ENCODE data around the gene CLEC1B. TPM values are rescaled to one million over a fixed set of nuclear protein-coding genes. Genes with fewer than 3 reads are reported as not detected.

CLEC1B gene
- total and polyA plus RNA-seq, 2 experiments from 2014 or later, result 0.20 to 2.4 TPM

- TF ChIP-seq EZH2 (IDR thresholded peaks at IDR 0.05; ENCODE audit: borderline replicate concordance), result no peak
- TF ChIP-seq, protein P1, sequence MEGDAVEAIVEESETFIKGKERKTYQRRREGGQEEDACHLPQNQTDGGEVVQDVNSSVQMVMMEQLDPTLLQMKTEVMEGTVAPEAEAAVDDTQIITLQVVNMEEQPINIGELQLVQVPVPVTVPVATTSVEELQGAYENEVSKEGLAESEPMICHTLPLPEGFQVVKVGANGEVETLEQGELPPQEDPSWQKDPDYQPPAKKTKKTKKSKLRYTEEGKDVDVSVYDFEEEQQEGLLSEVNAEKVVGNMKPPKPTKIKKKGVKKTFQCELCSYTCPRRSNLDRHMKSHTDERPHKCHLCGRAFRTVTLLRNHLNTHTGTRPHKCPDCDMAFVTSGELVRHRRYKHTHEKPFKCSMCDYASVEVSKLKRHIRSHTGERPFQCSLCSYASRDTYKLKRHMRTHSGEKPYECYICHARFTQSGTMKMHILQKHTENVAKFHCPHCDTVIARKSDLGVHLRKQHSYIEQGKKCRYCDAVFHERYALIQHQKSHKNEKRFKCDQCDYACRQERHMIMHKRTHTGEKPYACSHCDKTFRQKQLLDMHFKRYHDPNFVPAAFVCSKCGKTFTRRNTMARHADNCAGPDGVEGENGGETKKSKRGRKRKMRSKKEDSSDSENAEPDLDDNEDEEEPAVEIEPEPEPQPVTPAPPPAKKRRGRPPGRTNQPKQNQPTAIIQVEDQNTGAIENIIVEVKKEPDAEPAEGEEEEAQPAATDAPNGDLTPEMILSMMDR (IDR thresholded peaks at IDR 0.05; ENCODE audit: poor library complexity), result peak; percentile 67
- no peak for TF ChIP-seq EZH2phosphoT487 (IDR thresholded peaks at IDR 0.05; ENCODE audit: low read depth, severe bottlenecking, unreplicated experiment)
- no peaks in the 10 kb centered on the region for H3K4me1 ChIP-seq (ENCODE audit: insufficient read depth)
- no peak for DNase-seq (ENCODE audit: low spot score)
- H3K9me3 ChIP-seq (ENCODE audit: low read depth), result no peaks in the 10 kb centered on the region
- H3K27me3 ChIP-seq, result no peaks in the 10 kb centered on the region
- H4K20me1 ChIP-seq (ENCODE audit: insufficient read depth, poor library complexity, severe bottlenecking), result no peaks in the 10 kb centered on the region
- no peak overlapping the region for H3K4me3 ChIP-seq
- no peak overlapping the region for H3K4me2 ChIP-seq
- H3K79me2 ChIP-seq, result no peaks in the 10 kb centered on the region
- H3K36me3 ChIP-seq (replicated peaks; ENCODE audit: insufficient read depth, low read depth), result no peaks in the 10 kb centered on the region
- H3K9me2 ChIP-seq (replicated peaks; ENCODE audit: insufficient read depth), result no peaks in the 10 kb centered on the region
- no peak overlapping the region for H3K27ac ChIP-seq
- no peak overlapping the region for H2AFZ ChIP-seq
- WGBS (ENCODE audit: low lambda C conversion rate, missing lambda C conversion rate), result 71% methylated on average over 1 of the region's 1 CpG
Measured at GRCh38 chr12:10033783-10034545, 35.0 kb upstream of the CLEC1B start.

DNA sequence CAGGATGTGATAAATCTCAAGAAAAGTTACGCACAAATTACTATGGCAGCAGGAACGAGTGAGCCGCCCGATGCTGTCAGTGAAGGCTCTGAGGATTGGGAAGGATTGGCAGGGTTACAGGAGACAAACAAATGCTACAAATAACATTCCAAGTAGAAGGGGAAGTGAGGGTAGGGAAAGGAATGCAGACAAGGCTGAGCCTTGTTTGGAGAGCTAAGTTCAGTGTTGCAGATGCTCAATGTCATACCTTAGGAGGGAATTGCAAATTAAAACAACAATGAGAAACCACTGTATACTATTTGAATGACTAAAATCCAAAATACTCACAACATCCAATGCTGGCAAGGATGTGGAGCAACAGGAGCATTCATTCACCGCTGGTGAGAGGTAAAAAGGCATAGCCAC lies 32.9 kb upstream of the CLEC1B start:
- no peaks in the 10 kb centered on the region for H3K27me3 ChIP-seq
- H4K20me1 ChIP-seq (ENCODE audit: insufficient read depth, poor library complexity, severe bottlenecking), result no peaks in the 10 kb centered on the region
- no peaks in the 10 kb centered on the region for H3K79me2 ChIP-seq
- H3K27ac ChIP-seq, result no peak overlapping the region
- no peak overlapping the region for H2AFZ ChIP-seq
- H3K4me2 ChIP-seq, result no peak overlapping the region
- TF ChIP-seq EZH2phosphoT487 (IDR thresholded peaks at IDR 0.05; ENCODE audit: low read depth, severe bottlenecking, unreplicated experiment) (no peak), EZH2 (IDR thresholded peaks at IDR 0.05; ENCODE audit: borderline replicate concordance) (no peak)
- TF ChIP-seq, protein P1 (IDR thresholded peaks at IDR 0.05; ENCODE audit: poor library complexity), result no peak
- H3K9me2 ChIP-seq (replicated peaks; ENCODE audit: insufficient read depth), result no peaks in the 10 kb centered on the region
- H3K36me3 ChIP-seq (replicated peaks; ENCODE audit: insufficient read depth, low read depth), result no peaks in the 10 kb centered on the region
- H3K4me3 ChIP-seq, result no peak overlapping the region
- WGBS (ENCODE audit: low lambda C conversion rate, missing lambda C conversion rate), result 74% methylated on average over 5 of the region's 5 CpGs
- no peaks in the 10 kb centered on the region for H3K9me3 ChIP-seq (ENCODE audit: low read depth)
- no peak for DNase-seq (ENCODE audit: low spot score)
- H3K4me1 ChIP-seq (ENCODE audit: insufficient read depth), result no peaks in the 10 kb centered on the region

GRCh38 chr12:10031321-10031720 lies 32.4 kb upstream of the CLEC1B start:
- Histone ChIP-seq H3K9me2 (replicated peaks; ENCODE audit: insufficient read depth) (no peaks in the 10 kb centered on the region), H3K4me3 (no peak overlapping the region), H2AFZ (no peak overlapping the region), H3K27ac (no peak overlapping the region), H4K20me1 (ENCODE audit: insufficient read depth, poor library complexity, severe bottlenecking) (no peaks in the 10 kb centered on the region), H3K36me3 (replicated peaks; ENCODE audit: insufficient read depth, low read depth) (no peaks in the 10 kb centered on the region), H3K9me3 (ENCODE audit: low read depth) (no peaks in the 10 kb centered on the region), H3K27me3 (no peaks in the 10 kb centered on the region), H3K79me2 (no peaks in the 10 kb centered on the region), H3K4me2 (no peak overlapping the region), H3K4me1 (ENCODE audit: insufficient read depth) (no peaks in the 10 kb centered on the region)
- WGBS (ENCODE audit: low lambda C conversion rate, missing lambda C conversion rate), result 77% methylated on average over 4 of the region's 4 CpGs
- TF ChIP-seq, protein P1 (IDR thresholded peaks at IDR 0.05; ENCODE audit: poor library complexity), result no peak
- TF ChIP-seq EZH2 (IDR thresholded peaks at IDR 0.05; ENCODE audit: borderline replicate concordance) (no peak), EZH2phosphoT487 (IDR thresholded peaks at IDR 0.05; ENCODE audit: low read depth, severe bottlenecking, unreplicated experiment) (no peak)
- no peak for DNase-seq (ENCODE audit: low spot score)
